Activated CD8-positive, alpha-beta T cell treated with anti-CD3 and anti-CD28 coated beads for 36 hours (primary cell): ENCODE data around the gene MESD. TPM values are rescaled to one million over a fixed set of nuclear protein-coding genes. Genes with fewer than 3 reads are reported as not detected.

ENCODE experiments used
- ATAC-seq: fragments of 200-7000 bp; cut with Tn5 transposase; one replicate; pipeline ENCODE4 v1.10.0; 2021; ENCODE audit warnings: mild to moderate bottlenecking, moderate library complexity
- CTCF ChIA-PET: fragments of 350-600 bp; sonication (Branson Sonifier 250); formaldehyde crosslinking; loops from one replicate; lab custom pipeline; 2021; ENCODE audit warnings: antibody characterized with exemption; lab: Charles Lee
- POLR2A ChIA-PET: fragments of 350-600 bp; sonication (Branson Sonifier 250); formaldehyde crosslinking; loops from one replicate; lab custom pipeline; 2021; ENCODE audit warnings: antibody characterized with exemption; lab: Charles Lee
- DNase-seq: peaks from one replicate; pipeline ENCODE4 v3.0.0-alpha.2; 2020
- H3K27ac Mint-ChIP-seq: one replicate; pipeline ENCODE4 v1.8.0; 2021; ENCODE audit warnings: mild to moderate bottlenecking, mixed read lengths
- H3K27me3 Mint-ChIP-seq: one replicate; pipeline ENCODE4 v1.8.0; 2021; ENCODE audit warnings: mixed read lengths
- H3K36me3 Mint-ChIP-seq: one replicate; pipeline ENCODE4 v1.8.0; 2021; ENCODE audit warnings: low read depth, mixed read lengths
- H3K4me1 Mint-ChIP-seq: one replicate; pipeline ENCODE4 v1.8.0; 2021; ENCODE audit warnings: low read depth, mixed read lengths
- H3K4me3 Mint-ChIP-seq: one replicate; pipeline ENCODE4 v1.8.0; 2021; ENCODE audit warnings: mild to moderate bottlenecking, moderate library complexity, mixed read lengths
- H3K9me3 Mint-ChIP-seq: one replicate; pipeline ENCODE4 v1.8.0; 2021; ENCODE audit warnings: mixed read lengths
- CTCF ChIP-seq: fragments of 200-600 bp; IDR thresholded peaks from one replicate; pipeline ENCODE4 v1.8.0; 2022; ENCODE audit warnings: antibody characterized with exemption, mild to moderate bottlenecking
- intact Hi-C: fragments of 100-400 bp; cut with micrococcal nuclease; formaldehyde crosslinking; loops from one replicate; pipeline ENCODE4 v1.10.0; 2022
- total RNA-seq, 2 experiments: library from RNA; stranded (reverse); gene quantifications; one replicate each; pipeline ENCODE4 v1.2.3, GENCODE V29; 2021

Gene MESD
- total RNA-seq, 2 experiments from 2014 or later = 15.8 to 16.5 TPM

- ChIA-PET POLR2A (no interaction called here), CTCF (no interaction called here)
- no peaks in the 10 kb centered on the region for H3K36me3 Mint-ChIP-seq
- H3K4me3 Mint-ChIP-seq = no peak overlapping the region
- no peak for TF ChIP-seq CTCF
- no peaks in the 10 kb centered on the region for H3K9me3 Mint-ChIP-seq
- intact Hi-C loops = no loop called here
- no peak overlapping the region for H3K27ac Mint-ChIP-seq
- H3K27me3 Mint-ChIP-seq = no peaks in the 10 kb centered on the region
- DNase-seq (no peak), ATAC-seq (no peak)
- H3K4me1 Mint-ChIP-seq = no peaks in the 10 kb centered on the region
Observed at GRCh38 chr15:81016489-81017068, 27.0 kb upstream of the MESD start.

DNA sequence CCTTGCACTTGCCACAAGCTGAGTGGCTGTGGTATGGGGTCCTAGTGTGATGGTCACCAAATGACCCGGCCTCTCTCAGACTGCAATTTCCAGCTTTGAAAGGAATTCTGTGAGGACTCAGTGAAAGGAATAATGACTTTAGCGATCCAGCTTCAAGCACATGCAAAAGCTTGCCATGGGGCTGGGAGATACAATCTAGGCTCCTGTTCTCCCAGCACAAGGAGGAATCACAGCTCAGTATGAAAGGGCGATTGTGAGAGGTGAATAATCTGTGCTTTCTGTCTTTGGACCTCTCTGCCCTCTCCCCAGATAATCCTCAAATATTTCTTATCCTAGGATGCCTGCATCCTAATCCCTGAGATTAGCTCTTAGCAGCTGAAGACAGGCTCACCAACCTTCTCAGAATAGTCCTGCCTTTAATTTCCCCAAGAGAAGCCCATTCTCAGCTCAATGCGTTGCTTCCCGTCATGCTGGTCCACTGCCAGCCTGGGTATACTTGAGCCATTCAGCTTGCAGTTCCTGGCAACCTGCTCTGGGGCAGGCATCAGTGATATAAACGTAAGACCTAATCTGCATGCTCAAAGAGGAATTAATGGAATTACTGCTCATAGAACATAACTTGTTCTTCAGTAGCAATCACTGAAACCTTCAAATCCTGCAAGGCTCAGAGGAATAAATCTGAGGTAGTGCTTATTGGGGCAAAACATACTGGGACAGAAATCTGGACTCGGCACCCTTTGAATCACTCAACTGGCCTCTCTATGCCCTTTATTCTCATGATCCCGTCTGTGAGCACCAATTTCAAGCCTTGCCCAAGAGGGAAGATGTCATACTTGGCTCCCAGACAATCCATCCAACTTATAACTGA, 26.2 kb upstream of the MESD start:
- ChIA-PET POLR2A (no interaction called here), CTCF (interaction anchor here (0.8 kb wide), 1 partner anchor 250 kb away, joined by 4 read pairs; no protein-coding TSS in a partner anchor)
- H3K36me3 Mint-ChIP-seq = no peaks in the 10 kb centered on the region
- H3K9me3 Mint-ChIP-seq = no peaks in the 10 kb centered on the region
- no peaks in the 10 kb centered on the region for H3K27me3 Mint-ChIP-seq
- H3K4me3 Mint-ChIP-seq = no peak overlapping the region
- H3K27ac Mint-ChIP-seq = no peak overlapping the region
- no peak for ATAC-seq
- no peak for TF ChIP-seq CTCF
- intact Hi-C loops = no loop called here
- no peak for DNase-seq
- H3K4me1 Mint-ChIP-seq = no peaks in the 10 kb centered on the region

DNA sequence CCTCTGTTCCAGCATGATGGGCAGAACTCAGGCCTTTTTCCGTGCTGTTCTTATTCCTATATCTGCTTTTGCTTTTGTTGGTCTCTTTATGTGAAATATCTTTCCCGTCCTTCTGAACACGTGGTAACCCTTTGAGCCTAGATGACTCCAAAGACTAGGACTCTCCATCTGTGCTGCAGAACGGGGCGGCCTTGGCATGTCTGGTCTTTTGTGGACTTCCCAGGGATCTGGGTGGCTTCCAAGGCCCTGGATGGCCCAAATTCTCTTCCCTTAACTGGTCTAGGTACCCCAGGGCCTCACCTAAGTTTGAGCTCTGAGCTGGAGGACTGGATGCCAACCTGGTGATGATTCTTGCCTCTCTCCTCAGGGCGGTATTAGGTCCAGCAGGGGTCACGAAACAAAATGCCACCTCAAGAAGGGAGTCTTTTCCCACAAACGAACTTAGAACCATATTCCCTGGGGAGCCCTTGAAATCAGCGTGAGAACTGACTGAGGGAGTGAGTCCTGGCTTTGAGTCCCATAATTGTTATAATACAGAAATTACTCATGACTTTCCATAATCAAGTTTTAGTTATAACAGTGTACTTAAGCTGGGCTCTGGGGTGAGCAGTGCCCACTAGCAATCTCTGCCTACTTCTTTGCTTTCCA, 25.0 kb upstream of the MESD start:
- intact Hi-C loops = no loop called here
- H3K27me3 Mint-ChIP-seq = no peaks in the 10 kb centered on the region
- POLR2A ChIA-PET = no interaction called here
- DNase-seq (no peak), ATAC-seq (no peak)
- no peak for TF ChIP-seq CTCF
- CTCF ChIA-PET = no interaction called here
- H3K27ac Mint-ChIP-seq = no peak overlapping the region
- no peak overlapping the region for H3K4me3 Mint-ChIP-seq
- peaks cover 6% of the 10 kb centered on the region for H3K4me1 Mint-ChIP-seq
- H3K36me3 Mint-ChIP-seq = no peaks in the 10 kb centered on the region
- no peaks in the 10 kb centered on the region for H3K9me3 Mint-ChIP-seq

DNA sequence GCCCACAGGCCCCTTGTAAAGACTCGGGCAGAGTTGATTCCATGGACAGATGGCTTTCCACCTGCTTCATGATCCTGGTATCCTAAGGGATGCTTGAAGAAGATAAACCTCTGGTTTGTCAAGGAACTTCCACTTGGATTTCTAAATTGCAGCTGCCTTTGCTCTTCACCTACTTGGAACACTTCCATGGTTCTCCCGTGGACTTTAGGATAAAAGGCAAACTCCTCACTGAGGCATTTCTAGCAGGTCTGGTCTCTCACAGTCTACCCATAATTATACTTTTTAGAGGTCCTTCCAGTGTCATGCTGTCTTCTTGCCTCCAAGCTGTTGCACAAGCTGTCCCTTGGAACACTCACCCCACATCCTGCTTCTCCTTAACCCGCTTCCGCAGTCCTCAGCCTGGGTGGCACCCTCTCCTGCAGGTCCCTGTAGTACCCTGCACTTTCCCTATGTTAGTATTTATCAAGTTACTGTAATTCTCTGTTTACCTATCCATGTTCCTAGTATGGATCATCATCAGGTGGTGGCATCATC, 23.8 kb upstream of the MESD start:
- H3K9me3 Mint-ChIP-seq = no peaks in the 10 kb centered on the region
- no peaks in the 10 kb centered on the region for H3K36me3 Mint-ChIP-seq
- H3K27ac Mint-ChIP-seq = no peak overlapping the region
- no peaks in the 10 kb centered on the region for H3K27me3 Mint-ChIP-seq
- DNase-seq = no peak
- CTCF ChIA-PET = no interaction called here
- intact Hi-C loops = no loop called here
- POLR2A ChIA-PET = interaction anchor here (0.7 kb wide), 1 partner anchor 12 kb away, joined by 4 read pairs; no protein-coding TSS in a partner anchor
- ATAC-seq = no peak
- H3K4me3 Mint-ChIP-seq = no peak overlapping the region
- TF ChIP-seq CTCF = no peak
- H3K4me1 Mint-ChIP-seq = peaks cover 15% of the 10 kb centered on the region
